K562 (cell line): ENCODE data around the gene TBX10. TPM values are rescaled to one million over a fixed set of nuclear protein-coding genes. Genes with fewer than 3 reads are reported as not detected.
A peak's percentile ranks its signal among the peaks of the same experiment; 100 is the strongest.

Experiments used
- TAF7 ChIP-seq: fragments of 450-650 bp; IDR thresholded peaks from 2 replicates; pipeline ENCODE4 v1.6.1; 2016; ENCODE audit warnings: missing genetic modification characterization, missing compliant biosample characterization
- XRCC3 ChIP-seq: fragments of 450-650 bp; IDR thresholded peaks from 2 replicates; pipeline ENCODE4 v1.6.1; 2017; ENCODE audit warnings: mild to moderate bottlenecking, moderate library complexity
- ZNF717 ChIP-seq: fragments of 250-450 bp; sonication (Bioruptor Pico); IDR thresholded peaks from 2 replicates; pipeline ENCODE4 v1.5.0; 2021
- polyA plus RNA-seq, 8 experiments: library from polyadenylated mRNA; depleted of rRNA in 4 of 8; stranded (reverse) in 5 of 8; unstranded in 3 of 8; fragments of >200 nt; fragmentation: Nextera tagmentation in 2 of 8; fragmentation: Illumina TruSeq in 1 of 8; extraction: Ambion mirVana in 2 of 8; extraction: Trizol in 1 of 8; gene quantifications; 2 replicates each; pipeline versions ENCODE4 v1.2.1 to v1.2.3, GENCODE V29; 2011 to 2014; ENCODE audit warnings: inconsistent platforms in 1 of 8, missing spikeins in 1 of 8
- total RNA-seq, 7 experiments: library from RNA; depleted of rRNA in 6 of 7; stranded (reverse); fragments of >200 nt in 6 of 7; fragmentation: Illumina TruSeq in 2 of 7; extraction: Trizol in 2 of 7; gene quantifications; 2 replicates each; pipeline versions ENCODE4 v1.2.1 to v1.2.3, GENCODE V29; 2011 to 2021; ENCODE audit warnings: low replicate concordance in 1 of 7
- TF ChIP-seq, protein P1 (sequence below): sonication (generic); formaldehyde crosslinking; IDR thresholded peaks from 2 replicates; pipeline ENCODE4 v1.8.0; 2023; ENCODE audit warnings: mild to moderate bottlenecking, missing genetic modification reagents
- TF ChIP-seq, protein P2 (sequence below): fragments of 200-600 bp; sonication (generic); IDR thresholded peaks from one replicate; pipeline ENCODE4 v1.6.1; 2012; ENCODE audit warnings: mild to moderate bottlenecking, low read depth, low read length, inconsistent platforms
- TF ChIP-seq, protein P3 (sequence below): fragments of 250-450 bp; sonication (Bioruptor Pico); IDR thresholded peaks from 2 replicates; pipeline ENCODE4 v1.5.1; 2021; ENCODE audit warnings: mild to moderate bottlenecking
- TF ChIP-seq, protein P4 (sequence below), 2 experiments: fragments of 450-650 bp; conservative IDR thresholded peaks; 2 replicates each; pipeline ENCODE4 v1.6.1; 2017; ENCODE audit warnings: mild to moderate bottlenecking in 2 of 2, moderate library complexity in 2 of 2

The TBX10 gene
- total and polyA plus RNA-seq, 9 of the 15 experiments (the other 6 are each of a cell fraction or from before 2014, with no cell fraction given) = not detected

DNA sequence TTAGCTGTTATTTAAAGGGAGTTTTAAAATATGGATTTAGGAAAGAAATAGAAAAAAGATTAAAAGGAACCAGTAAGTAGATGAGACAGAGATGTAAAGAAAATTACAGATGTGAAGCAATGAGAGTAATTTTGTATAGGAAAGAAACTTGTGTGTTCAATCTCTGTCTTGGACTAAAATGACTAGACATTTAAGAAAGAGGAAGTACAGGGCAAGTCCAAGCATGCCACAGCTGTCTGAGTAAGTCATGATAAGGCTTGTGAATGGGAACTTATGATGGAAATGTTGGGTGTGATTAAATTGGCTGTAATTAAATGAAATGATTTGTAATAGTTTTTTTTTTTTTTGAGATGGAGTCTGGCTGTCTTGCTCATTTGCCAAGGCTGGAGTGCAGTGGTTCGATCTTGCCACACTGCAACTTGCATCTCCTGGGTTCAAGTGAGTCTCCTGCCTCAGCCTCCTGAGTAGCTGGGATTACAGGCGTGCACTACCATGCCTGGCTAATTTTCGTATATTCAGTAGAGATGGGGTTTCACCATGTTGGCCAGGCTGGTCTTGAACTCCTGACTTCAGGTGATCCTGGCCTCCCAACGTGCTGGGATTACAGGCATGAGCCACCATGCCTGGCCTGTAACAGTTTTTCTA, 16.8 kb upstream of the TBX10 start (continued):
- TF ChIP-seq, protein P1, sequence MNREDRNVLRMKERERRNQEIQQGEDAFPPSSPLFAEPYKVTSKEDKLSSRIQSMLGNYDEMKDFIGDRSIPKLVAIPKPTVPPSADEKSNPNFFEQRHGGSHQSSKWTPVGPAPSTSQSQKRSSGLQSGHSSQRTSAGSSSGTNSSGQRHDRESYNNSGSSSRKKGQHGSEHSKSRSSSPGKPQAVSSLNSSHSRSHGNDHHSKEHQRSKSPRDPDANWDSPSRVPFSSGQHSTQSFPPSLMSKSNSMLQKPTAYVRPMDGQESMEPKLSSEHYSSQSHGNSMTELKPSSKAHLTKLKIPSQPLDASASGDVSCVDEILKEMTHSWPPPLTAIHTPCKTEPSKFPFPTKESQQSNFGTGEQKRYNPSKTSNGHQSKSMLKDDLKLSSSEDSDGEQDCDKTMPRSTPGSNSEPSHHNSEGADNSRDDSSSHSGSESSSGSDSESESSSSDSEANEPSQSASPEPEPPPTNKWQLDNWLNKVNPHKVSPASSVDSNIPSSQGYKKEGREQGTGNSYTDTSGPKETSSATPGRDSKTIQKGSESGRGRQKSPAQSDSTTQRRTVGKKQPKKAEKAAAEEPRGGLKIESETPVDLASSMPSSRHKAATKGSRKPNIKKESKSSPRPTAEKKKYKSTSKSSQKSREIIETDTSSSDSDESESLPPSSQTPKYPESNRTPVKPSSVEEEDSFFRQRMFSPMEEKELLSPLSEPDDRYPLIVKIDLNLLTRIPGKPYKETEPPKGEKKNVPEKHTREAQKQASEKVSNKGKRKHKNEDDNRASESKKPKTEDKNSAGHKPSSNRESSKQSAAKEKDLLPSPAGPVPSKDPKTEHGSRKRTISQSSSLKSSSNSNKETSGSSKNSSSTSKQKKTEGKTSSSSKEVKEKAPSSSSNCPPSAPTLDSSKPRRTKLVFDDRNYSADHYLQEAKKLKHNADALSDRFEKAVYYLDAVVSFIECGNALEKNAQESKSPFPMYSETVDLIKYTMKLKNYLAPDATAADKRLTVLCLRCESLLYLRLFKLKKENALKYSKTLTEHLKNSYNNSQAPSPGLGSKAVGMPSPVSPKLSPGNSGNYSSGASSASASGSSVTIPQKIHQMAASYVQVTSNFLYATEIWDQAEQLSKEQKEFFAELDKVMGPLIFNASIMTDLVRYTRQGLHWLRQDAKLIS = no peak
- TF ChIP-seq XRCC3 (no peak), TAF7 (tag) (no peak), ZNF717 (CRISPR knock-in tag) (no peak)
- TF ChIP-seq, protein P2, sequence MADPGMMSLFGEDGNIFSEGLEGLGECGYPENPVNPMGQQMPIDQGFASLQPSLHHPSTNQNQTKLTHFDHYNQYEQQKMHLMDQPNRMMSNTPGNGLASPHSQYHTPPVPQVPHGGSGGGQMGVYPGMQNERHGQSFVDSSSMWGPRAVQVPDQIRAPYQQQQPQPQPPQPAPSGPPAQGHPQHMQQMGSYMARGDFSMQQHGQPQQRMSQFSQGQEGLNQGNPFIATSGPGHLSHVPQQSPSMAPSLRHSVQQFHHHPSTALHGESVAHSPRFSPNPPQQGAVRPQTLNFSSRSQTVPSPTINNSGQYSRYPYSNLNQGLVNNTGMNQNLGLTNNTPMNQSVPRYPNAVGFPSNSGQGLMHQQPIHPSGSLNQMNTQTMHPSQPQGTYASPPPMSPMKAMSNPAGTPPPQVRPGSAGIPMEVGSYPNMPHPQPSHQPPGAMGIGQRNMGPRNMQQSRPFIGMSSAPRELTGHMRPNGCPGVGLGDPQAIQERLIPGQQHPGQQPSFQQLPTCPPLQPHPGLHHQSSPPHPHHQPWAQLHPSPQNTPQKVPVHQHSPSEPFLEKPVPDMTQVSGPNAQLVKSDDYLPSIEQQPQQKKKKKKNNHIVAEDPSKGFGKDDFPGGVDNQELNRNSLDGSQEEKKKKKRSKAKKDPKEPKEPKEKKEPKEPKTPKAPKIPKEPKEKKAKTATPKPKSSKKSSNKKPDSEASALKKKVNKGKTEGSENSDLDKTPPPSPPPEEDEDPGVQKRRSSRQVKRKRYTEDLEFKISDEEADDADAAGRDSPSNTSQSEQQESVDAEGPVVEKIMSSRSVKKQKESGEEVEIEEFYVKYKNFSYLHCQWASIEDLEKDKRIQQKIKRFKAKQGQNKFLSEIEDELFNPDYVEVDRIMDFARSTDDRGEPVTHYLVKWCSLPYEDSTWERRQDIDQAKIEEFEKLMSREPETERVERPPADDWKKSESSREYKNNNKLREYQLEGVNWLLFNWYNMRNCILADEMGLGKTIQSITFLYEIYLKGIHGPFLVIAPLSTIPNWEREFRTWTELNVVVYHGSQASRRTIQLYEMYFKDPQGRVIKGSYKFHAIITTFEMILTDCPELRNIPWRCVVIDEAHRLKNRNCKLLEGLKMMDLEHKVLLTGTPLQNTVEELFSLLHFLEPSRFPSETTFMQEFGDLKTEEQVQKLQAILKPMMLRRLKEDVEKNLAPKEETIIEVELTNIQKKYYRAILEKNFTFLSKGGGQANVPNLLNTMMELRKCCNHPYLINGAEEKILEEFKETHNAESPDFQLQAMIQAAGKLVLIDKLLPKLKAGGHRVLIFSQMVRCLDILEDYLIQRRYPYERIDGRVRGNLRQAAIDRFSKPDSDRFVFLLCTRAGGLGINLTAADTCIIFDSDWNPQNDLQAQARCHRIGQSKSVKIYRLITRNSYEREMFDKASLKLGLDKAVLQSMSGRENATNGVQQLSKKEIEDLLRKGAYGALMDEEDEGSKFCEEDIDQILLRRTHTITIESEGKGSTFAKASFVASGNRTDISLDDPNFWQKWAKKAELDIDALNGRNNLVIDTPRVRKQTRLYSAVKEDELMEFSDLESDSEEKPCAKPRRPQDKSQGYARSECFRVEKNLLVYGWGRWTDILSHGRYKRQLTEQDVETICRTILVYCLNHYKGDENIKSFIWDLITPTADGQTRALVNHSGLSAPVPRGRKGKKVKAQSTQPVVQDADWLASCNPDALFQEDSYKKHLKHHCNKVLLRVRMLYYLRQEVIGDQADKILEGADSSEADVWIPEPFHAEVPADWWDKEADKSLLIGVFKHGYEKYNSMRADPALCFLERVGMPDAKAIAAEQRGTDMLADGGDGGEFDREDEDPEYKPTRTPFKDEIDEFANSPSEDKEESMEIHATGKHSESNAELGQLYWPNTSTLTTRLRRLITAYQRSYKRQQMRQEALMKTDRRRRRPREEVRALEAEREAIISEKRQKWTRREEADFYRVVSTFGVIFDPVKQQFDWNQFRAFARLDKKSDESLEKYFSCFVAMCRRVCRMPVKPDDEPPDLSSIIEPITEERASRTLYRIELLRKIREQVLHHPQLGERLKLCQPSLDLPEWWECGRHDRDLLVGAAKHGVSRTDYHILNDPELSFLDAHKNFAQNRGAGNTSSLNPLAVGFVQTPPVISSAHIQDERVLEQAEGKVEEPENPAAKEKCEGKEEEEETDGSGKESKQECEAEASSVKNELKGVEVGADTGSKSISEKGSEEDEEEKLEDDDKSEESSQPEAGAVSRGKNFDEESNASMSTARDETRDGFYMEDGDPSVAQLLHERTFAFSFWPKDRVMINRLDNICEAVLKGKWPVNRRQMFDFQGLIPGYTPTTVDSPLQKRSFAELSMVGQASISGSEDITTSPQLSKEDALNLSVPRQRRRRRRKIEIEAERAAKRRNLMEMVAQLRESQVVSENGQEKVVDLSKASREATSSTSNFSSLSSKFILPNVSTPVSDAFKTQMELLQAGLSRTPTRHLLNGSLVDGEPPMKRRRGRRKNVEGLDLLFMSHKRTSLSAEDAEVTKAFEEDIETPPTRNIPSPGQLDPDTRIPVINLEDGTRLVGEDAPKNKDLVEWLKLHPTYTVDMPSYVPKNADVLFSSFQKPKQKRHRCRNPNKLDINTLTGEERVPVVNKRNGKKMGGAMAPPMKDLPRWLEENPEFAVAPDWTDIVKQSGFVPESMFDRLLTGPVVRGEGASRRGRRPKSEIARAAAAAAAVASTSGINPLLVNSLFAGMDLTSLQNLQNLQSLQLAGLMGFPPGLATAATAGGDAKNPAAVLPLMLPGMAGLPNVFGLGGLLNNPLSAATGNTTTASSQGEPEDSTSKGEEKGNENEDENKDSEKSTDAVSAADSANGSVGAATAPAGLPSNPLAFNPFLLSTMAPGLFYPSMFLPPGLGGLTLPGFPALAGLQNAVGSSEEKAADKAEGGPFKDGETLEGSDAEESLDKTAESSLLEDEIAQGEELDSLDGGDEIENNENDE = no peak
- TF ChIP-seq, protein P3, sequence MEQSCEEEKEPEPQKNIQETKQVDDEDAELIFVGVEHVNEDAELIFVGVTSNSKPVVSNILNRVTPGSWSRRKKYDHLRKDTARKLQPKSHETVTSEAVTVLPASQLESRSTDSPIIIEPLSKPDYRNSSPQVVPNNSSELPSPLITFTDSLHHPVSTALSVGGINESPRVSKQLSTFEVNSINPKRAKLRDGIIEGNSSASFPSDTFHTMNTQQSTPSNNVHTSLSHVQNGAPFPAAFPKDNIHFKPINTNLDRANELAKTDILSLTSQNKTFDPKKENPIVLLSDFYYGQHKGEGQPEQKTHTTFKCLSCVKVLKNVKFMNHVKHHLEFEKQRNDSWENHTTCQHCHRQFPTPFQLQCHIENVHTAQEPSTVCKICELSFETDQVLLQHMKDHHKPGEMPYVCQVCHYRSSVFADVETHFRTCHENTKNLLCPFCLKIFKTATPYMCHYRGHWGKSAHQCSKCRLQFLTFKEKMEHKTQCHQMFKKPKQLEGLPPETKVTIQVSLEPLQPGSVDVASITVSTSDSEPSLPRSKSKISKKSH (CRISPR knock-in tag) = peak; percentile 83; the same call in 1 of the 2 replicates
- TF ChIP-seq, protein P4, sequence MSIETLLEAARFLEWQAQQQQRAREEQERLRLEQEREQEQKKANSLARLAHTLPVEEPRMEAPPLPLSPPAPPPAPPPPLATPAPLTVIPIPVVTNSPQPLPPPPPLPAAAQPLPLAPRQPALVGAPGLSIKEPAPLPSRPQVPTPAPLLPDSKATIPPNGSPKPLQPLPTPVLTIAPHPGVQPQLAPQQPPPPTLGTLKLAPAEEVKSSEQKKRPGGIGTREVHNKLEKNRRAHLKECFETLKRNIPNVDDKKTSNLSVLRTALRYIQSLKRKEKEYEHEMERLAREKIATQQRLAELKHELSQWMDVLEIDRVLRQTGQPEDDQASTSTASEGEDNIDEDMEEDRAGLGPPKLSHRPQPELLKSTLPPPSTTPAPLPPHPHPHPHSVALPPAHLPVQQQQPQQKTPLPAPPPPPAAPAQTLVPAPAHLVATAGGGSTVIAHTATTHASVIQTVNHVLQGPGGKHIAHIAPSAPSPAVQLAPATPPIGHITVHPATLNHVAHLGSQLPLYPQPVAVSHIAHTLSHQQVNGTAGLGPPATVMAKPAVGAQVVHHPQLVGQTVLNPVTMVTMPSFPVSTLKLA (conservative IDR thresholded peaks at IDR 0.05) = peak in 1 of 2 experiments; percentile 49; a peak in 2 of 4 replicates
